Endodermal cell (in vitro differentiated cells): ENCODE measurements around the gene RALGPS1. TPM values are rescaled to one million over a fixed set of nuclear protein-coding genes. Genes with fewer than 3 reads are reported as not detected.
A peak's percentile ranks its signal among the peaks of the same experiment; 100 is the strongest.

ENCODE experiments used
- DNase-seq: peaks from one replicate; pipeline ENCODE4 v3.0.0-alpha.2; 2017
- H3K27ac ChIP-seq: 2 replicates; pipeline ENCODE4 v1.5.1; 2013; ENCODE audit warnings: mild to moderate bottlenecking, low read depth, low read length, moderate library complexity
- H3K27me3 ChIP-seq: 2 replicates; pipeline ENCODE4 v1.6.1; 2013; ENCODE audit warnings: mild to moderate bottlenecking, low read length, moderate library complexity; ENCODE audit not compliant: insufficient read depth, control insufficient read depth, poor library complexity, severe bottlenecking
- H3K36me3 ChIP-seq: 2 replicates; pipeline ENCODE4 v1.7.0; 2013; ENCODE audit warnings: mild to moderate bottlenecking, low read length, moderate library complexity; ENCODE audit not compliant: control insufficient read depth, insufficient read depth
- H3K4me1 ChIP-seq: one replicate; pipeline ENCODE4 v1.7.0; 2013; ENCODE audit warnings: low read length; ENCODE audit not compliant: control insufficient read depth, insufficient read depth
- H3K4me3 ChIP-seq: 2 replicates; pipeline ENCODE4 v1.5.1; 2013; ENCODE audit warnings: mild to moderate bottlenecking, low read length, moderate library complexity
- H3K9ac ChIP-seq: 2 replicates; pipeline ENCODE4 v1.6.1; 2013; ENCODE audit warnings: mild to moderate bottlenecking, low read length, moderate library complexity; ENCODE audit not compliant: poor library complexity, severe bottlenecking; ENCODE audit errors: extremely low read depth
- H3K9me3 ChIP-seq: 2 replicates; pipeline ENCODE4 v1.6.1; 2013; ENCODE audit warnings: mild to moderate bottlenecking, low read length, moderate library complexity; ENCODE audit not compliant: control insufficient read depth
- H3K27ac Mint-ChIP-seq: 2 replicates; pipeline ENCODE4 v1.8.0; 2020; ENCODE audit warnings: mixed read lengths
- H3K27me3 Mint-ChIP-seq: 2 replicates; pipeline ENCODE4 v1.8.0; 2021; ENCODE audit warnings: mild to moderate bottlenecking, mixed read lengths; ENCODE audit not compliant: insufficient read depth
- H3K36me3 Mint-ChIP-seq: 2 replicates; pipeline ENCODE4 v1.8.0; 2020; ENCODE audit warnings: low read depth, mixed read lengths
- H3K4me1 Mint-ChIP-seq: 2 replicates; pipeline ENCODE4 v1.8.0; 2020; ENCODE audit warnings: mixed read lengths
- H3K4me3 Mint-ChIP-seq: 2 replicates; pipeline ENCODE4 v1.8.0; 2020; ENCODE audit warnings: mild to moderate bottlenecking, moderate library complexity, mixed read lengths
- H3K9me3 Mint-ChIP-seq: 2 replicates; pipeline ENCODE4 v1.8.0; 2020; ENCODE audit warnings: mild to moderate bottlenecking, mixed read lengths
- WGBS, 2 experiments: methylation state at CpG; one replicate each; pipeline versions ENCODE4 v1.1.5 to v1.1.7; 2013; ENCODE audit warnings: missing lambda C conversion rate in 2 of 2, mixed read lengths in 1 of 2; ENCODE audit not compliant: insufficient coverage in 1 of 2, insufficient read length in 1 of 2; 5-methylcytosine and 5-hydroxymethylcytosine counted together
- total RNA-seq, 2 donors: library from RNA; stranded (reverse); fragmentation: NEBNext Ultra II Directional in 1 of 2; extraction: Animal tissue kit (Norgen Biotek cat#: 25700) in 1 of 2; gene quantifications; 2 replicates in 1 of 2; 3 replicates in 1 of 2; pipeline ENCODE4 v1.2.1, GENCODE V29; 2021
- TF ChIP-seq, protein P1 (sequence below): fragments of 200-600 bp; sonication (generic); conservative IDR thresholded peaks from 2 replicates; pipeline ENCODE4 v1.5.0; 2021; ENCODE audit warnings: antibody characterized with exemption, mild to moderate bottlenecking

RALGPS1 gene
- total RNA-seq, 2 donors from 2014 or later = 23.3 to 25.0 TPM

DNA sequence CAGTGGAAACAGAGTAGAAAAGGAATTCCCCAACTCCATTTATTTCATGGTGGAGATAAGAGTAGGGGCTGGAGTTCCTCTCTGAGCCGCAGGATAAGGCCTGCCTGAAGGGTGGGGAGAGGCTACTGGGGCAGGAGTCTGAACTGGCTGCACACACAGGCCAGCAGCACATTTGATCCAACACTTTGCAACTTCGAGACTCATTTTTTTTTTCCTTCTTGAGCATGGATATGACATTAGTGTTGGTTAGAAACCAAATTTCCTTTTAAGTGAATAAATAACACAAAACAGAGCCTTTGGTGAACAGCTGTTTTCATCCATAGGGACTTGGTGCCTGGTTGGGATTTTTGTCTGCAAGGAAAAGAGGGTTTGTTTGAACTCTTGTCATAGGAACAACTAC is 76.6 kb downstream of the RALGPS1 start:
- Histone ChIP-seq H3K27ac (no peak overlapping the region), H3K9me3 (peaks cover 18% of the 10 kb centered on the region), H3K4me3 (no peak overlapping the region), H3K27me3 (no peaks in the 10 kb centered on the region), H3K4me1 (no peaks in the 10 kb centered on the region), H3K36me3 (no peaks in the 10 kb centered on the region), H3K9ac (no peak overlapping the region)
- H3K27me3 Mint-ChIP-seq = no peaks in the 10 kb centered on the region
- H3K36me3 Mint-ChIP-seq = peaks cover 32% of the 10 kb centered on the region
- no peak overlapping the region for H3K27ac Mint-ChIP-seq
- no peak for DNase-seq
- H3K4me1 Mint-ChIP-seq = no peaks in the 10 kb centered on the region
- no peak overlapping the region for H3K4me3 Mint-ChIP-seq
- H3K9me3 Mint-ChIP-seq = peaks cover 26% of the 10 kb centered on the region
- TF ChIP-seq, protein P1, sequence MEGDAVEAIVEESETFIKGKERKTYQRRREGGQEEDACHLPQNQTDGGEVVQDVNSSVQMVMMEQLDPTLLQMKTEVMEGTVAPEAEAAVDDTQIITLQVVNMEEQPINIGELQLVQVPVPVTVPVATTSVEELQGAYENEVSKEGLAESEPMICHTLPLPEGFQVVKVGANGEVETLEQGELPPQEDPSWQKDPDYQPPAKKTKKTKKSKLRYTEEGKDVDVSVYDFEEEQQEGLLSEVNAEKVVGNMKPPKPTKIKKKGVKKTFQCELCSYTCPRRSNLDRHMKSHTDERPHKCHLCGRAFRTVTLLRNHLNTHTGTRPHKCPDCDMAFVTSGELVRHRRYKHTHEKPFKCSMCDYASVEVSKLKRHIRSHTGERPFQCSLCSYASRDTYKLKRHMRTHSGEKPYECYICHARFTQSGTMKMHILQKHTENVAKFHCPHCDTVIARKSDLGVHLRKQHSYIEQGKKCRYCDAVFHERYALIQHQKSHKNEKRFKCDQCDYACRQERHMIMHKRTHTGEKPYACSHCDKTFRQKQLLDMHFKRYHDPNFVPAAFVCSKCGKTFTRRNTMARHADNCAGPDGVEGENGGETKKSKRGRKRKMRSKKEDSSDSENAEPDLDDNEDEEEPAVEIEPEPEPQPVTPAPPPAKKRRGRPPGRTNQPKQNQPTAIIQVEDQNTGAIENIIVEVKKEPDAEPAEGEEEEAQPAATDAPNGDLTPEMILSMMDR = no peak
- 93% methylated on average over 2 of the region's 2 CpGs; no CpG with 5 or more reads in 1 of the 2 experiments for WGBS, 2 experiments

DNA sequence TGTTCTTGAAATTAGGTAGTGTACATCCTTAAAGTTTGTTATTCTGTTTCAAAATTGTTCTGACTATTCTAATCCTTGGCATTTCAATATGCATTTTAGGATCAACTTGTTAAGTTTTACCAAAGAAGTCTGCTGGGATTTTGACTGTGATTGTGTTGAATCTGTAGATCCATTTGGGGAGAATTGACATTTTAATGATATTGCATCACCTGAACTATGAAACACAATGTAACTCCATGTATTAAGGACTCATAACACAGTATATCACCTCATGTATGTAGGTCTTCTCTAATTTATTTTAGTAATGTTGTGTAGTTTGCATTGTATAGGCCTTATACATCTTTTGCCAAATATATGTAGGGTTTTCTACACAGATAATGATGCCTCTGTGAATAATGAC is 77.8 kb downstream of the RALGPS1 start:
- Mint-ChIP-seq H3K27ac (no peak overlapping the region), H3K27me3 (peaks cover 5% of the 10 kb centered on the region), H3K4me3 (no peak overlapping the region), H3K9me3 (peaks cover 32% of the 10 kb centered on the region), H3K36me3 (peaks cover 32% of the 10 kb centered on the region), H3K4me1 (no peaks in the 10 kb centered on the region)
- H3K9me3 ChIP-seq = peaks cover 18% of the 10 kb centered on the region
- DNase-seq = no peak
- H3K4me3 ChIP-seq = peak overlapping the region; percentile 2
- H3K4me1 ChIP-seq = no peaks in the 10 kb centered on the region
- no peaks in the 10 kb centered on the region for H3K27me3 ChIP-seq
- no peak overlapping the region for H3K9ac ChIP-seq
- TF ChIP-seq, protein P1 = no peak
- H3K36me3 ChIP-seq = no peaks in the 10 kb centered on the region
- H3K27ac ChIP-seq = no peak overlapping the region

DNA sequence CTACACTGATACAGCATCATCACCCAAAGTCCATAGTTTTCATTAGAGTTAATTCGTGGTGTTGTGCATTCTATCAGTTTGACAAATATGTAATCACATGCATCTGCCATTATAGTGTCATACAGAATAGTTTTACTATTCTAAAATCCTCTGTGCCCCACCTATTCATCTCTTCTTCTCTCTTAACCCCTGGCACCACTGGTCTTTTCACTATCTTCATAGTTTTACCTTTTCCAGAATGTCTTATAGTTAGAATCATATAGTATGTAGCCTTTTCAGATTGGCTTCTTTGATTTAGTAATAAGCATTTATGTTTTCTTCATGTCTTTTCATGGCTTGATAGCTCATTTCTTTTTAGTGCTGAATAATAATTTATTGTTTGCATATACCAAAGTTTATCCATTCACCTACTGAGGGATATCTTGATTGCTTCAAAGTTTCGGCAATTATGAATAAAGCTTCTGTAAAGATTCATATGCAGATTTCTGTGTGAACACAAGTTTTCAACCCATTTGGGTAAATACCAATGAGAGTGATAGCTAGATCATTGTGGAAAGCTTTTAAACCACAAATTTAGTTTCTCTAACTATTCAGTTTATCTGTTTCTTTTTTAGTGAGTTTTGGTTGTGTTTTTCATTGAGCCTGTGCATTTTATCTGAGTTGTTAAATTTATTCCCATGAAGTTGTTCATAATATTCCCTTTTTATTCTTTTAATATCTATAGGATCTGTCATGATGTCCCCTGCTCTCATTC is 84.9 kb downstream of the RALGPS1 start:
- H3K27ac ChIP-seq = no peak overlapping the region
- H3K4me1 Mint-ChIP-seq = no peaks in the 10 kb centered on the region
- H3K4me3 ChIP-seq = no peak overlapping the region
- 91% methylated on average over 2 of the region's 2 CpGs; no CpG with 5 or more reads in 1 of the 2 experiments for whole genome bisulfite sequencing, 2 experiments
- DNase-seq = no peak
- no peaks in the 10 kb centered on the region for H3K9me3 ChIP-seq
- H3K27me3 ChIP-seq = no peaks in the 10 kb centered on the region
- H3K36me3 Mint-ChIP-seq = no peaks in the 10 kb centered on the region
- no peak overlapping the region for H3K27ac Mint-ChIP-seq
- TF ChIP-seq, protein P1 = no peak
- no peaks in the 10 kb centered on the region for H3K4me1 ChIP-seq
- no peaks in the 10 kb centered on the region for H3K36me3 ChIP-seq
- peaks cover 15% of the 10 kb centered on the region for H3K9me3 Mint-ChIP-seq
- no peak overlapping the region for H3K9ac ChIP-seq
- H3K4me3 Mint-ChIP-seq = no peak overlapping the region
- peaks cover 7% of the 10 kb centered on the region for H3K27me3 Mint-ChIP-seq
